PC-9 (cell line): ENCODE results near the gene LCN10. TPM values are rescaled to one million over a fixed set of nuclear protein-coding genes. Genes with fewer than 3 reads are reported as not detected.

ENCODE experiments used
- BruUV-seq: library from RNA; stranded (reverse); fragments of 400-500 nt; replicated peaks from 2 replicates; lab custom pipeline; 2021; lab: Mats Ljungman, UMichigan
- CTCF ChIA-PET: fragments of 300-600 bp; sonication (Branson Sonifier 250); formaldehyde crosslinking; loops from one replicate; lab custom pipeline; 2022; ENCODE audit warnings: antibody characterized with exemption; lab: Charles Lee
- POLR2A ChIA-PET: fragments of 300-600 bp; sonication (Branson Sonifier 250); formaldehyde crosslinking; loops from one replicate; lab custom pipeline; 2022; ENCODE audit warnings: antibody characterized with exemption; ENCODE audit not compliant: unreplicated experiment; lab: Charles Lee
- DNase-seq, 2 experiments: peaks; one replicate each; pipeline versions ENCODE4 v3.0.0 to v3.0.0-alpha.2; 2015 to 2022; ENCODE audit warnings: mixed read lengths in 1 of 2
- H2AFZ ChIP-seq: fragments of 200-600 bp; sonication (generic); 2 replicates; pipeline ENCODE4 v1.8.1; 2017; ENCODE audit warnings: antibody characterized with exemption
- H3F3A ChIP-seq: fragments of 200-600 bp; sonication (generic); 2 replicates; pipeline ENCODE4 v1.8.1; 2017; ENCODE audit warnings: antibody characterized with exemption, mild to moderate bottlenecking, low read depth; ENCODE audit not compliant: insufficient read depth
- H3K27ac ChIP-seq: fragments of 200-600 bp; sonication (generic); 2 replicates; pipeline ENCODE4 v1.6.1; 2016; ENCODE audit warnings: mixed run types
- H3K27me3 ChIP-seq: fragments of 200-600 bp; sonication (generic); 2 replicates; pipeline ENCODE4 v1.6.1; 2016; ENCODE audit warnings: low read depth, mixed run types; ENCODE audit not compliant: insufficient read depth
- H3K36me3 ChIP-seq: fragments of 200-600 bp; sonication (generic); 2 replicates; pipeline ENCODE4 v1.6.1; 2016; ENCODE audit warnings: low read depth, mixed run types
- H3K4me1 ChIP-seq: fragments of 200-600 bp; sonication (generic); replicated peaks from 2 replicates; pipeline ENCODE4 v1.6.1; 2016; ENCODE audit warnings: mixed run types; ENCODE audit not compliant: insufficient read depth
- H3K4me2 ChIP-seq: fragments of 200-600 bp; sonication (generic); 2 replicates; pipeline ENCODE4 v1.6.1; 2017; ENCODE audit warnings: mixed run types
- H3K4me3 ChIP-seq: fragments of 200-600 bp; sonication (generic); 2 replicates; pipeline ENCODE4 v1.6.1; 2016; ENCODE audit warnings: mixed run types
- H3K79me2 ChIP-seq: fragments of 200-600 bp; sonication (generic); 2 replicates; pipeline ENCODE4 v1.6.1; 2017; ENCODE audit warnings: low read depth, mixed run types
- H3K9me2 ChIP-seq: fragments of 200-600 bp; sonication (generic); 2 replicates; pipeline ENCODE4 v1.8.1; 2017; ENCODE audit warnings: mild to moderate bottlenecking; ENCODE audit not compliant: insufficient read depth
- H3K9me3 ChIP-seq: fragments of 200-600 bp; sonication (generic); 2 replicates; pipeline ENCODE4 v1.8.1; 2016; ENCODE audit warnings: low read depth; ENCODE audit not compliant: insufficient read depth
- H4K20me1 ChIP-seq: fragments of 200-600 bp; sonication (generic); 2 replicates; pipeline ENCODE4 v1.8.1; 2017; ENCODE audit not compliant: insufficient read depth
- CTCF ChIP-seq: fragments of 200-600 bp; sonication (generic); conservative IDR thresholded peaks from 2 replicates; pipeline ENCODE4 v1.6.1; 2017; ENCODE audit warnings: mixed run types, antibody characterized with exemption, mild to moderate bottlenecking, moderate library complexity
- EZH2 ChIP-seq: fragments of 200-600 bp; sonication (generic); IDR thresholded peaks from 2 replicates; pipeline ENCODE4 v1.8.0; 2017; ENCODE audit warnings: antibody characterized with exemption, low read depth
- intact Hi-C: fragments of 100-400 bp; cut with micrococcal nuclease; formaldehyde crosslinking; loops from one replicate; pipeline ENCODE4 v1.10.0; 2022; ENCODE audit not compliant: unreplicated experiment
- total RNA-seq: library from RNA; stranded (reverse); gene quantifications from 2 replicates; pipeline ENCODE4 v1.2.3, GENCODE V29; 2021

Gene LCN10
- total RNA-seq, 1 experiment from 2014 or later, result 0.94 TPM

- DNase-seq, result no peak
- no peaks in the 10 kb centered on the region for H3K9me3 ChIP-seq
- H2AFZ ChIP-seq, result no peak overlapping the region
- TF ChIP-seq CTCF (no peak), EZH2 (no peak)
- no TSS peak for BruUV-seq
- ChIA-PET POLR2A (no interaction called here), CTCF (no interaction called here)
- H4K20me1 ChIP-seq, result peaks cover 3% of the 10 kb centered on the region
- H3K9me2 ChIP-seq, result no peaks in the 10 kb centered on the region
- H3K79me2 ChIP-seq, result peaks cover 8% of the 10 kb centered on the region
- no peak overlapping the region for H3K27ac ChIP-seq
- H3K36me3 ChIP-seq, result no peaks in the 10 kb centered on the region
- peaks cover 53% of the 10 kb centered on the region for H3K4me1 ChIP-seq
- H3K4me3 ChIP-seq, result no peak overlapping the region
- H3K27me3 ChIP-seq, result no peaks in the 10 kb centered on the region
- intact Hi-C loops, result loop anchor here (5.0 kb wide), 1 partner anchor 144 kb away; the partner anchor contains the start of gene NOTCH1
- peaks cover 32% of the 10 kb centered on the region for H3F3A ChIP-seq
- H3K4me2 ChIP-seq, result no peak overlapping the region
These were observed 51.9 kb downstream of the LCN10 start for GRCh38 chr9:136690806-136691261.

- H3K4me3 ChIP-seq, result no peak overlapping the region
- ChIA-PET POLR2A (no interaction called here), CTCF (interaction anchor here (0.6 kb wide), 1 partner anchor 732 kb away, joined by 3 read pairs; no protein-coding TSS in a partner anchor)
- peaks cover 29% of the 10 kb centered on the region for H3F3A ChIP-seq
- peaks cover 7% of the 10 kb centered on the region for H4K20me1 ChIP-seq
- H3K79me2 ChIP-seq, result peaks cover 14% of the 10 kb centered on the region
- intact Hi-C loops, result loop anchor here (5.0 kb wide), 1 partner anchor 143 kb away; the partner anchor contains the start of gene NOTCH1
- no peak overlapping the region for H2AFZ ChIP-seq
- no peaks in the 10 kb centered on the region for H3K36me3 ChIP-seq
- H3K4me1 ChIP-seq, result peaks cover 53% of the 10 kb centered on the region
- no peak for DNase-seq
- H3K4me2 ChIP-seq, result no peak overlapping the region
- H3K27ac ChIP-seq, result no peak overlapping the region
- TF ChIP-seq CTCF (no peak), EZH2 (no peak)
- no peaks in the 10 kb centered on the region for H3K9me3 ChIP-seq
- no peaks in the 10 kb centered on the region for H3K9me2 ChIP-seq
- no TSS peak for BruUV-seq
- H3K27me3 ChIP-seq, result no peaks in the 10 kb centered on the region
These were observed 52.5 kb downstream of the LCN10 start for GRCh38 chr9:136690104-136690805.

- H3K9me3 ChIP-seq, result no peaks in the 10 kb centered on the region
- H3K4me1 ChIP-seq, result peaks cover 42% of the 10 kb centered on the region
- intact Hi-C loops, result no loop called here
- H2AFZ ChIP-seq, result no peak overlapping the region
- ChIA-PET CTCF (no interaction called here), POLR2A (interaction anchor here (0.5 kb wide), 1 partner anchor 18 kb away, joined by 12 read pairs; no protein-coding TSS in a partner anchor)
- no peak for DNase-seq
- no peaks in the 10 kb centered on the region for H3K36me3 ChIP-seq
- no peak overlapping the region for H3K4me3 ChIP-seq
- peaks cover 13% of the 10 kb centered on the region for H4K20me1 ChIP-seq
- peaks cover 25% of the 10 kb centered on the region for H3K79me2 ChIP-seq
- BruUV-seq, result no TSS peak
- peaks cover 19% of the 10 kb centered on the region for H3F3A ChIP-seq
- H3K4me2 ChIP-seq, result no peak overlapping the region
- H3K27me3 ChIP-seq, result no peaks in the 10 kb centered on the region
- H3K27ac ChIP-seq, result no peak overlapping the region
- H3K9me2 ChIP-seq, result no peaks in the 10 kb centered on the region
- TF ChIP-seq EZH2, result no peak
- TF ChIP-seq CTCF, result no peak
These were observed 53.7 kb downstream of the LCN10 start for GRCh38 chr9:136689108-136689460.
